HG03175 (cell line): Measurements from ENCODE around the gene CLNK.

Experiments
- ATAC-seq: cut with Tn5 transposase; IDR thresholded peaks from one replicate; pipeline ENCODE4 v1.9.1; 2021; ENCODE audit warnings: mild to moderate bottlenecking, moderate library complexity; ENCODE audit not compliant: unreplicated experiment

Gene CLNK

DNA sequence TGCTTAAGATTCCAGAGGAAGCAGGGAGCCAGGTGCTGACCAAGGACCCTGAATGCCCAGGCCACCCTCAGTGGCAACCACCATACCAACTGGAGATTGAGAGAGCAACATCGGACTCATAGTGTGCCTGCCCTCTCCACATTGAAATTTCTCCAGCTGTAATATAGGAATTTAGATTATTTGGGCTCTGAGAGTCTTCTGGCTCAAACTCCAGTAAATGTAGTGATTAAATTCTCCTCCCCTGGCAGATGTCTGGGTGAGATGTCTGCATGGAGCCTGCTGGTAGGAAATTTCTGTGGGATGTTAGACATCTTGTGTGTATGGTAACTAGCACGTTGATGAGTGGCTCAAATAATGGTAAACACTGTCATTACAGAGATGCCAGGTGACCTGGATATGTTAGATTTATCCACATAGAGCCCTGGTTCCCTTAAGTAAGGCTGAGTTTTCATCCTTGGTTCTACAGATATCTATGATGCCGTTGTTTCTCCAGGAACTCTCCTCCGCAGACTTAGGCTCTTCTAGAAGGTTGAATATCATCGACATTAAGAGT lies 70.6 kb downstream of the CLNK start:
- ATAC-seq, result no peak

DNA sequence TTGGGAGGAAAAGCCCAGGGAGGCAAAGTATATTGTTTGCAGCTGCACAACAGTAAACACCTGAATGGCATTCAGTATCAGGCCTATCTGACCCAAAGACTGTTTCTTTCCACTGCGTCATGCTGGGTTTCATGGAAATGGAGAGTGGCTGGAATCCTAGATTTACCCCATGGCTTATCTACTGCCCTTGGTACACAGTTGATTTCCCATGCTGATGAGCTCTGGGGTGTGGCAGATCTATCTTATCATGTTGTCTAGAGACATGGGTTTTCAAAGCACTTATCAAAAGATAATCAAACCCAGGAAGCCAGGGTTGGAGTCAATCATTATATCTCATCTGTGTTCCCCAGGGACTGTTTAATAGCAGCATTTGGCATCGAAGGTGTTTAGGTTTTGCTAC lies 72.1 kb downstream of the CLNK start:
- ATAC-seq, result no peak

DNA sequence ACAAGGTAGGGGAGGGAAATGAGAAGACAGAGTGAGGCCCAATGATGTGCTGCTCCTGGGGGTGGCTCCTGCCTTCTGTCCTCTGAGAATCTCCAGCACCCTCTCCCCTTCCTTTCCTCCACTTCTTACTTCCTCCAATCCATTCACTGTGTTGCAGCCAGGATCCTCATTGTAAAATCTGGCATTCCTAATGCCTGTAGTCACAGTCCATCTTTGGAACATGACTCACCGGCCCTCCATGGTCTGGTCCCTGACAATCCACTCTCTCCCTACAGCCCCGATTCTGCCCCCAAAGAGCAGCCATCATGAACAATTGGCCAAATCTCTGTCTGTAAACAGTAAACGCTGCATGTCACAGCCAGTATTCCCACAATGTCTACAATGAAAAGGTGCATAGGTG lies 72.9 kb downstream of the CLNK start:
- ATAC-seq, result no peak

- ATAC-seq, result no peak
Measured at GRCh38 chr4:10608501-10609219, 75.9 kb downstream of the CLNK start.

GRCh38 chr4:10607206-10607605 lies 77.4 kb downstream of the CLNK start:
- no peak for ATAC-seq

DNA sequence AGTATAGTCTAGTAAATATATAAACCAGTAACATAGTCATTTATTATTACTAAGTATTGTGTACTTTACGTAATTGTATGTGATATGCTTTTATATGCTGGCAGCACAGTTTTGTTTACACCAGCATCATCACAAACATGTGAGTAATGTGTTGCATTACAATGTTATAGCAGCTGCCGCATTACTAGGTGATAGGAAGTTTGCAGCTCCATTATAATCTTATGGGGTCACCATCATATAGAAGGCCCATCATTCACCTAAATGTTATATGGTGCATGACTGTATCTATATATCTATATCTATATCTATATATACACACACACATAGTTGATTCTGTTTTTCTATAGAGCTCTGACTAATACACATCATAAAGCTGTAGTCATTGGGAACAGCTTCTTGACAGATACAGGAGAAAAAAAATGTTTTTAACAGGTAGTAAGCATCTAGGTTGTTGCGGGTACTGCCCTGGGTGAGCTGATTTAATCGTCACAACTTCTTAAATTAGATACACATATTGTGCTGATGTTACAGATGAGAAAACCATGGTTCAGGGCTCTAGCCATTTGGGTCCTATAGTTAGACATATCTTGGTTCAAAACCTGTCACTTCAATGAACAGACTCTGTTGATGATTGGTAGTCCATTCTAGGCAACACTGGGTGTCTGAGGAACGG lies 77.9 kb downstream of the CLNK start:
- no peak for ATAC-seq

- no peak for ATAC-seq
Measured at GRCh38 chr4:10605746-10606482, 78.7 kb downstream of the CLNK start.

- ATAC-seq, result no peak
Measured at GRCh38 chr4:10605031-10605430, 79.5 kb downstream of the CLNK start.

DNA sequence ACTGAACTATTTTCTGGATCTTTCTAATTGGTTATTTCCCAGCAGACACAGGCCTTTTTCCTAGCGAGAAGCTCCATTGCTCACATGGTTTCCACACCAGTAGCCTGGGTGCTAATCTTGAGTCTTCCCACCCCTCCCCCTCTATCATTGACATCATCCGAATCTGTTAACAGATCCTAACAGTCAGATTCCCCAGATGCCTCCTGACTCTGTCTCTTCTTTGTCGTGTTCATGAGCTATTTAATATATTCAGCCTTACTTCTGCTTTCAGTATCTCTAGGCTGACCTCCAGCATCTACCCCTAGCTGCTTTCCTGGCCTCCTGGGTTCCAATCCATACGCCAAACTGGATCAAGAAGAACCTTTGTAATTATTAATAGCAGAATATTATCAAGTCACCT lies 85.0 kb downstream of the CLNK start:
- ATAC-seq, result no peak

DNA sequence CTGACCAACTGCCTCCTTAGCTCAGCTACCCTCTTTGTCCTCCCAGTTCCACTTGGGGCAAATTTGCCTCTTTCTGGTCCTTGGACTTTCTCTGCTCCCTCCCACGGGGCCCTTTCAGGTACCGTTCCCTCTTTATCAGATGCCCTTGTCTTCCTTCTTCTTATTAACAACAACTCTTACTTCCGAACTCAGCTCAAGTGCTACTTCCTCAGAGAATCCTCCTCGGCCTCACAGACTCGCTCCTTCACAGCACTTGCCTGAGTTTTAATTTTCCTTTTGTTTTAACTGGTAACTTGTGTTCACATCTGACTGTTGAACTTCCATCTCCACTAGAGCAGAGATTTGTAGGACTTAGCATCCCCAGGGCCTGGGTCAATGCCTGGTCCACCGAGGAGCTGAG lies 85.7 kb downstream of the CLNK start:
- no peak for ATAC-seq

DNA sequence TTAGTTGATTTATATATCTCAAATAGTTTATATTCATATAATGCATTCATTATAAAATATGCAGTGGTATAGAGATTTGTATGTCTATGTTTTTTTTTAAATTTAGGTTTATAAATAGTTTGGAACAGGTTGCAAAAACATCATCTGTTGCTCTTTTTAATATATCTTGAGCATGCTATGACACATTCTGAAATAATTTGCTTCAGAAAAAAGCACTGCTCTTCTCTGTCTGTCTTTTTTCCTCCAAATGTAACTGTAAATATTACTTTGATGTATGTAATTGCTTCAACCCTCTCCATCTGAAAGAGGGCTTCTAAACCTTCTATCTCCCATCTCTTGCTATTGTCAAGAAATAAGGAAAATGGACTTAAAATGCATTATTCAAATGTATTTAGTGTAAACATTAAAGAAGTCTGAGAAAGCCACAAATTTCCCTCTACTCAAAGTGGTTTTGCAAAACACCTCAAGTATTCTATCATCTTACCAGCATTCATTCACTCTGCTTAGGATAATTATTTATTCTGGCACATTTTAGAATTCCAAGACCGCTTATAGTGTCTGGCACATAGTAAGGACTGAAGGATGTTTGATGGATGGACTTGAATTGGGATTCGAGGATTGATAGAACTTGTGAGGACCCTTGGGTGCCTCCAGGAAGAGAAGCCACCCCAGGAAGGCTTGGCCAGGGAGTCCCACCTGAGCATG lies 87.8 kb downstream of the CLNK start:
- no peak for ATAC-seq

GRCh38 chr4:10593130-10593529 lies 91.4 kb downstream of the CLNK start:
- ATAC-seq, result no peak

GRCh38 chr4:10590896-10591295 lies 93.7 kb downstream of the CLNK start:
- ATAC-seq, result no peak

DNA sequence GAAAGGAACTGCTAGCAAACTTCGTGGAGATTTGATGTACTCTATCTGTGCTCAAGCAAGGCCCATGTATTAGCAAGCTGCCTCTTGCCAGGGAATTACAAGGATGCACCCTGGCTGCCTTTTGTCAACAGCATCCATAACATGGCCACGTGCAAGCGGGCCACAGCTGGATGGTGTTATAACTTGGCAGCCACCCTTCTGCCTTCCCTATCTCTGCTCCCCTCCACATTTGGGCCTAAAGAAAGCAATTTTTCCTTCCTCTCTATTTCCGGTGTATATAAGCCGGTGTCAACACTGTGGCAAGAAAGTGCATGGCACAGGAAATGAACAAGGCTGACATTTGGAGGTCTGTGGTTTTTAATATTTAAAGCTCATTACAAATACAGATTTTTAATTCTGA lies 94.8 kb downstream of the CLNK start:
- no peak for ATAC-seq

DNA sequence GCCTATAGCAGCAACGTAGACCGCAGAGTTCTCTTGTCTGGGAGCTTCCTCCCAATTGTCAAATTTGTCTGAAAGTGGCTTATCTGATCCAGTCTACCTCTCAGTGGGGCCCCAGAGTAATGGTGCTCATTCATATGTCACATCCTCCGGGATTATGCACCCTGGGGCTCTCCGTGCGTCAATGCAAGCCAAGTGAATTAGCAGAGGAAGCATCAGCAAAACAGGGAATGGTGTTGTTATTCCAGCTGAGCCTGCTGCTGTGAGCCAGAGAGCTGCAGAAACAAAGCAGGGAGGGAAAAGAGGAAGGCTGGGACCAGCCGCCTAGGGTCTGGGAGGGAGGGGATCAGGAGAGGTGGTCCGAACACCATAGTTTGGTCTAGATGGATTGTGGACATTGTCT lies 95.2 kb downstream of the CLNK start:
- ATAC-seq, result no peak

DNA sequence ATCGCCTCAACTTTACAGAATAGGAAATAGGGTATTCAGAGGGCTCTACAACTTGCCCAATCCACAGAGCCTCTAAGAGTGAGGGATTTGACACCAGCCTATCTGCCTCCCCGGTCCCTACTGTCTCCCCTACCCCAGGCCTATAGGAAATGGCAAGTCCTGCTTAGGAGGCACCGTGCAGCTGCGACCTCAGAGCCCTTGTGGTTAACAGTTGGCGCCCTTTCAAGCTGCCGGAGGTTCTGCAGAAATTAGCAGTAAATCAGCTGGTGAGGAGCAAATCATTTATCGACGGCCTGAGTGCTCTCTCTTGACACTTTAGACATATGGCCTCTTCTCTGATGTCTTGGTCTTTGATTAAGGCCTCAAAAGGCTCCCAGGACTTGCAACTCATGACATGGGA lies 96.9 kb downstream of the CLNK start:
- ATAC-seq, result no peak

- ATAC-seq, result no peak
Measured at GRCh38 chr4:10587296-10587695, 97.3 kb downstream of the CLNK start.

GRCh38 chr4:10584042-10584441 lies 100.5 kb downstream of the CLNK start:
- no peak for ATAC-seq

- no peak for ATAC-seq
Measured at GRCh38 chr4:10582951-10583350, 101.6 kb downstream of the CLNK start.

DNA sequence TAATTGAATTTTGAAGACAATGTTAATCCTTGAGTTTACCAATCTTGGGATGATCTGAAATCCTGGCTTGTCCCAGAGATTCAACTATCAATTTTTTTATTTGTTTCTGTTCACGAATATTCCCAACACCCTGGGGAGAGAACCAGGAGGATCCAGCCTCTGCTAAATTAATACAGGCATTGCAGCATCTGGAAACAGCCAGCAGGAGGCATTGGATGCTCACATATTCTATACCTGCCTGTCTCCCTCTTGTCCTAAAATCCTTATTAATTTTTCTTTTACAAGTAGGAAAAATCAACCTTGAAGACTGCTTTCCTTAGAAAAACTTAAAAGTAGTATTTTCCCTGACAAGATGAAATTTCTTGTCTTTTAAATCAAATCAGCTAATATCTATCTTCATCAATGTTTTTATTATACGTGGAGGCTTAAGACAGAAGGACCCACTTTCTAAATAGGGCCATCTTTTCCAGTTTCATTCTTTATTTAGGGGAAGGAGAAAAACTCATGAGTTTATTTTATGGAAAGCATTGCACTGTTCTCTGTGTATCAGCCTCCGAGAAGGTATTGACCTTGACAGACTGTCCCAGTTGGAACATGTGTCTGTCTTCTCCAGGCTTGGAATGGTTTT lies 102.4 kb downstream of the CLNK start:
- ATAC-seq, result no peak

DNA sequence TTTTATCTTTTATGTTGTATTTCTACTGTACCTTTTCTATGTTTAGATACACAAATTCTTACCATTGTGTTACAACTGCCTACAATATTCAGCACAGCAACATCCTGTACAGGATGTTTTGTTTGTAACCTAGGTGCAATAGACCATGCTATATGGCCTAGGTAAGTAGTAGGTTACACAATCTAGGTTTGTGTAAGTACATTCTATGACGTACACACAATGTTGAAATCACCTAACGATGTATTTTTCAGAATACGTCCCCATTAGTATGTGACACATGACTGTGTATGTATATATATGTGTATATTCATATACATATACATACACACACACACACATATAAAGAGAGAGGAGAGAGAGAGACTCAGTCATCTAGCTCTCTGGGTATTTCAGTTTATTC lies 103.5 kb downstream of the CLNK start:
- no peak for ATAC-seq
